PC-3 (cell line): Measurements from ENCODE around the gene ANKS1B. TPM values are rescaled to one million over a fixed set of nuclear protein-coding genes. Genes with fewer than 3 reads are reported as not detected.

Source experiments
- ATAC-seq: fragments of 200-7000 bp; cut with Tn5 transposase; 2 replicates; pipeline ENCODE4 v1.9.1; 2020; ENCODE audit warnings: mild to moderate bottlenecking, moderate library complexity
- BruUV-seq: library from RNA; stranded (reverse); fragments of 400-500 nt; replicated peaks from 2 replicates; lab custom pipeline; 2021; lab: Mats Ljungman, UMichigan
- CTCF ChIA-PET: fragments of 300-600 bp; sonication (Branson Sonifier 250); formaldehyde crosslinking; loops from one replicate; lab custom pipeline; 2022; ENCODE audit warnings: antibody characterized with exemption; lab: Charles Lee
- POLR2A ChIA-PET: fragments of 300-600 bp; sonication (Branson Sonifier 250); formaldehyde crosslinking; loops from one replicate; lab custom pipeline; 2022; ENCODE audit warnings: antibody characterized with exemption; ENCODE audit not compliant: unreplicated experiment; lab: Charles Lee
- DNase-seq: peaks from one replicate; pipeline ENCODE4 v3.0.0-alpha.2; 2015
- H2AFZ ChIP-seq: fragments of 300-600 bp; sonication (generic); 2 replicates; pipeline ENCODE4 v1.6.0; 2016; ENCODE audit warnings: antibody characterized with exemption, low read length
- H3F3A ChIP-seq: fragments of 300-600 bp; sonication (generic); one replicate; pipeline ENCODE4 v1.6.0; 2017; ENCODE audit warnings: antibody characterized with exemption, low read length, control low read depth, mild to moderate bottlenecking; ENCODE audit not compliant: unreplicated experiment
- H3K27ac ChIP-seq: fragments of 300-600 bp; sonication (generic); 2 replicates; pipeline ENCODE4 v1.5.1; 2016; ENCODE audit warnings: mild to moderate bottlenecking, low read length
- H3K27me3 ChIP-seq: fragments of 300-600 bp; sonication (generic); 2 replicates; pipeline ENCODE4 v1.6.1; 2016; ENCODE audit warnings: low read length, mixed read lengths
- H3K36me3 ChIP-seq: fragments of 300-600 bp; sonication (generic); 2 replicates; pipeline ENCODE4 v1.6.1; 2016; ENCODE audit warnings: low read depth, mixed run types, low read length, mixed read lengths
- H3K4me1 ChIP-seq: fragments of 300-600 bp; sonication (generic); 2 replicates; pipeline ENCODE4 v1.5.1; 2016; ENCODE audit warnings: low read length; ENCODE audit not compliant: insufficient read depth
- H3K4me2 ChIP-seq: fragments of 300-600 bp; sonication (generic); 2 replicates; pipeline ENCODE4 v1.6.0; 2016; ENCODE audit warnings: low read length
- H3K4me3 ChIP-seq: fragments of 300-600 bp; sonication (generic); 2 replicates; pipeline ENCODE4 v1.5.1; 2016; ENCODE audit warnings: mild to moderate bottlenecking, low read length, mixed read lengths
- H3K79me2 ChIP-seq: fragments of 300-600 bp; sonication (generic); 2 replicates; pipeline ENCODE4 v1.6.1; 2017; ENCODE audit warnings: low read length, mixed read lengths
- H3K9ac ChIP-seq: fragments of 300-600 bp; sonication (generic); 2 replicates; pipeline ENCODE4 v1.6.0; 2016; ENCODE audit warnings: mild to moderate bottlenecking, low read length
- H3K9me2 ChIP-seq: fragments of 300-600 bp; sonication (generic); replicated peaks from 2 replicates; pipeline ENCODE4 v1.6.1; 2016; ENCODE audit warnings: mixed run types, low read length, mixed read lengths
- H3K9me3 ChIP-seq: fragments of 300-600 bp; sonication (generic); 2 replicates; pipeline ENCODE4 v1.6.1; 2016; ENCODE audit warnings: low read length, mixed read lengths
- H4K20me1 ChIP-seq: fragments of 300-600 bp; sonication (generic); 2 replicates; pipeline ENCODE4 v1.6.1; 2016; ENCODE audit warnings: low read length, mixed read lengths
- CTCF ChIP-seq: fragments of 300-600 bp; sonication (generic); conservative IDR thresholded peaks from 2 replicates; pipeline ENCODE4 v1.5.1; 2017; ENCODE audit warnings: antibody characterized with exemption, low read depth, mild to moderate bottlenecking, low read length
- EZH2 ChIP-seq: fragments of 300-600 bp; sonication (generic); IDR thresholded peaks from one replicate; pipeline ENCODE4 v1.6.1; 2017; ENCODE audit warnings: antibody characterized with exemption, mild to moderate bottlenecking, low read length; ENCODE audit not compliant: unreplicated experiment
- EZH2phosphoT487 ChIP-seq: fragments of 300-600 bp; sonication (generic); IDR thresholded peaks from 2 replicates; pipeline ENCODE4 v1.6.1; 2018; ENCODE audit warnings: mild to moderate bottlenecking, antibody characterized with exemption, low read length, borderline replicate concordance
- intact Hi-C: fragments of 100-400 bp; cut with micrococcal nuclease; formaldehyde crosslinking; loops from 2 replicates; pipeline ENCODE4 v1.9.0; 2023
- total RNA-seq: library from RNA; depleted of rRNA; stranded (reverse); fragments of >200 nt; gene quantifications from 2 replicates; pipeline ENCODE4 v1.2.3, GENCODE V29; 2014

Gene ANKS1B
- total RNA-seq, 1 experiment from 2014 or later = 0.07 TPM

- no peak overlapping the region for H2AFZ ChIP-seq
- no TSS peak for BruUV-seq
- DNase-seq = no peak
- no peak overlapping the region for H3K9ac ChIP-seq
- H3K36me3 ChIP-seq = no peaks in the 10 kb centered on the region
- H3K9me2 ChIP-seq = no peaks in the 10 kb centered on the region
- H3K27ac ChIP-seq = no peak overlapping the region
- intact Hi-C loops = no loop called here
- ChIA-PET CTCF (interaction anchor here (0.8 kb wide), 1 partner anchor 206 kb away, joined by 5 read pairs; no protein-coding TSS in a partner anchor), POLR2A (no interaction called here)
- no peak overlapping the region for H3K4me3 ChIP-seq
- no peaks in the 10 kb centered on the region for H3K9me3 ChIP-seq
- no peak for ATAC-seq
- peaks cover 27% of the 10 kb centered on the region for H3K27me3 ChIP-seq
- H4K20me1 ChIP-seq = no peaks in the 10 kb centered on the region
- TF ChIP-seq EZH2phosphoT487 (no peak), EZH2 (no peak), CTCF (no peak)
- H3F3A ChIP-seq = no peaks in the 10 kb centered on the region
- H3K4me1 ChIP-seq = no peaks in the 10 kb centered on the region
- H3K79me2 ChIP-seq = no peaks in the 10 kb centered on the region
- H3K4me2 ChIP-seq = no peak overlapping the region
These were observed 1036.3 kb downstream of the ANKS1B start for GRCh38 chr12:98948343-98948949.

DNA sequence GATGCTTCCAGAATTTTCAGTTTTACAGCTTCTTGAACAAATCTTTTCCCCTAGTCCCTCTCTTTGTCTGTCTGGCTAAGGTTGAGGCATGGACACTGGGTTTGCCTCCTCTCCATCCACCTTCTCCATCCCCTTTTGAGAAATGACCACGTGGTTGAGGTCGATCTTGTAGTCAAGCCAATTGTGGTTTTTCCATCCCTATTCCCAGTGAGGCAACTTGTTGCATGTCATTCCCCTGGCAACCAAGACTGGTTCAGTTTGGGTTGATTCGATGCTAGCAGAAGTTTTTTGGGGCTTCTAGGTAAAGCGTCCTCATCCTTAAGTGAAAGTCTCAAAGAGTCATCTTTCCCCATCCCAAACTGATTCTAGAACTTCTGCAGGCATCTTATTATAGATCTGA is 1038.9 kb downstream of the ANKS1B start:
- H3K36me3 ChIP-seq = no peaks in the 10 kb centered on the region
- no peaks in the 10 kb centered on the region for H3F3A ChIP-seq
- H3K4me1 ChIP-seq = no peaks in the 10 kb centered on the region
- intact Hi-C loops = no loop called here
- H4K20me1 ChIP-seq = no peaks in the 10 kb centered on the region
- no peak overlapping the region for H3K27ac ChIP-seq
- no peaks in the 10 kb centered on the region for H3K9me2 ChIP-seq
- ATAC-seq (no peak), DNase-seq (no peak)
- TF ChIP-seq EZH2 = no peak
- TF ChIP-seq CTCF = no peak
- no peak for TF ChIP-seq EZH2phosphoT487
- no peak overlapping the region for H3K4me3 ChIP-seq
- no peaks in the 10 kb centered on the region for H3K9me3 ChIP-seq
- BruUV-seq = no TSS peak
- no peak overlapping the region for H3K9ac ChIP-seq
- H3K79me2 ChIP-seq = no peaks in the 10 kb centered on the region
- ChIA-PET POLR2A (no interaction called here), CTCF (no interaction called here)
- no peak overlapping the region for H3K4me2 ChIP-seq
- H2AFZ ChIP-seq = no peak overlapping the region
- H3K27me3 ChIP-seq = peaks cover 30% of the 10 kb centered on the region

GRCh38 chr12:98939926-98940325 is 1044.8 kb downstream of the ANKS1B start:
- no peaks in the 10 kb centered on the region for H4K20me1 ChIP-seq
- BruUV-seq = no TSS peak
- H3K27ac ChIP-seq = no peak overlapping the region
- H3K9ac ChIP-seq = no peak overlapping the region
- intact Hi-C loops = loop anchor here (1.0 kb wide), 1 partner anchor 241 kb away; no protein-coding TSS in a partner anchor
- no peak overlapping the region for H2AFZ ChIP-seq
- H3K9me3 ChIP-seq = no peaks in the 10 kb centered on the region
- H3K27me3 ChIP-seq = peaks cover 19% of the 10 kb centered on the region
- H3K79me2 ChIP-seq = no peaks in the 10 kb centered on the region
- no peak overlapping the region for H3K4me3 ChIP-seq
- no peaks in the 10 kb centered on the region for H3F3A ChIP-seq
- no peaks in the 10 kb centered on the region for H3K36me3 ChIP-seq
- no peaks in the 10 kb centered on the region for H3K9me2 ChIP-seq
- no peak overlapping the region for H3K4me2 ChIP-seq
- CTCF ChIA-PET = no interaction called here
- POLR2A ChIA-PET = no interaction called here
- 0 out of 2 replicates have a peak, but pooled peaks cover 3% of the 10 kb centered on the region for H3K4me1 ChIP-seq
- ATAC-seq = no peak
- TF ChIP-seq EZH2phosphoT487 (no peak), EZH2 (no peak), CTCF (no peak)
- no peak for DNase-seq
